RWPE2 (cell line): ENCODE results near the gene LITAF.
"Not testable (repeated sequence)": the region's sequence is repeated elsewhere in the genome, so short reads cannot be mapped to it uniquely, and the experiment has no call there.

Experiments
- ATAC-seq: fragments of 200-7000 bp; cut with Tn5 transposase; 3 replicates; pipeline ENCODE4 v1.9.1; 2021; ENCODE audit warnings: low read depth
- DNase-seq: peaks from one replicate; pipeline ENCODE4 v3.0.0-alpha.2; 2020; ENCODE audit warnings: low spot score
- H3K27ac ChIP-seq: fragments of 450-650 bp; 2 replicates; pipeline ENCODE4 v1.5.1; 2017; ENCODE audit warnings: mild to moderate bottlenecking; ENCODE audit not compliant: poor library complexity, severe bottlenecking
- H3K27me3 ChIP-seq: fragments of 250-450 bp; sonication (Bioruptor Pico); 2 replicates; pipeline ENCODE4 v1.5.1; 2021; ENCODE audit warnings: mild to moderate bottlenecking, moderate library complexity; ENCODE audit not compliant: insufficient read depth, poor library complexity, severe bottlenecking
- H3K36me3 ChIP-seq: fragments of 250-450 bp; sonication (Bioruptor Pico); 2 replicates; pipeline ENCODE4 v1.5.1; 2020; ENCODE audit warnings: low read depth, mild to moderate bottlenecking, moderate library complexity
- H3K4me1 ChIP-seq: fragments of 250-450 bp; sonication (Bioruptor Pico); 2 replicates; pipeline ENCODE4 v1.5.1; 2021; ENCODE audit warnings: mild to moderate bottlenecking, moderate library complexity; ENCODE audit not compliant: insufficient read depth, poor library complexity, severe bottlenecking
- H3K4me3 ChIP-seq: fragments of 250-450 bp; sonication (Bioruptor Pico); 2 replicates; pipeline ENCODE4 v1.5.1; 2021; ENCODE audit warnings: mild to moderate bottlenecking, moderate library complexity; ENCODE audit not compliant: severe bottlenecking
- H3K9me3 ChIP-seq: fragments of 250-450 bp; sonication (Bioruptor Pico); 2 replicates; pipeline ENCODE4 v1.5.1; 2021; ENCODE audit warnings: mild to moderate bottlenecking, moderate library complexity; ENCODE audit not compliant: severe bottlenecking
- CTCF ChIP-seq: fragments of 450-650 bp; IDR thresholded peaks from one replicate; pipeline ENCODE4 v1.5.1; 2017; ENCODE audit warnings: mild to moderate bottlenecking, moderate library complexity; ENCODE audit not compliant: poor library complexity, severe bottlenecking

Gene LITAF

DNA sequence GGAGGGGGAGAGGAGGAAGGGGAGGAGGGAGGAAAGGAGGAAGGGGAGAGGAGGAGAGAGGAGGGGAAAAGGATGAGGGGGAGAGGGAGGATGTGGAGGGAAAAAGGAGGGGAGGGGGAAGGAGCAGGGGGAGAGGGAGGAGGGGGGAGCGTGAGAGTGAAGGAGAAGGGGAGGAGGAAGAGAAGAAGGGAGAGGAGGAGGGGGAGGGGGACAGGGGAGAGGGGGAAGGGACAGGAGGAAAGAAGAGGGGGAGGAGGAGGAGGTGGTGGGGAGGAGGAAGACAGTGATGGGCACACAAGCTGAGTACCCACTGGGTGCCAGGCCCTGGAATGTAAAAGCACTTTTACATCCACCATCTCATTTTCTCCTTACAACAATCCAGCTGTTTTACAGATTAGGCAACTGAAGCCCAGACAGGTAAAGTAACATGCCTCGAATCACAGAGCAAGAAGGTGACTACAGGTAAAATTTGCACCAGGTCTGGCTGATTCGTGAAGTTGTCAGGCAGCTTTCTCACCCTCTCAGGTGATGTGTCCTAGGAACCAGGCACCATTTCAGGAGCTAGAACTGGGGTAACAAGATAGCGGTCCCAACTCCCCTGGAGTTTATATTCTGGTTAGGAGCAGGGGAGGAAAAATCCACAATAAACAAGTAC is 10.0 kb upstream of the LITAF start:
- no peak for ATAC-seq
- H3K27ac ChIP-seq, result no peak overlapping the region
- no peak for DNase-seq
- no peak for TF ChIP-seq CTCF
- no peak overlapping the region for H3K4me3 ChIP-seq
- H3K9me3 ChIP-seq, result no peaks in the 10 kb centered on the region
- no peaks in the 10 kb centered on the region for H3K4me1 ChIP-seq
- no peaks in the 10 kb centered on the region for H3K27me3 ChIP-seq
- H3K36me3 ChIP-seq, result no peaks in the 10 kb centered on the region

DNA sequence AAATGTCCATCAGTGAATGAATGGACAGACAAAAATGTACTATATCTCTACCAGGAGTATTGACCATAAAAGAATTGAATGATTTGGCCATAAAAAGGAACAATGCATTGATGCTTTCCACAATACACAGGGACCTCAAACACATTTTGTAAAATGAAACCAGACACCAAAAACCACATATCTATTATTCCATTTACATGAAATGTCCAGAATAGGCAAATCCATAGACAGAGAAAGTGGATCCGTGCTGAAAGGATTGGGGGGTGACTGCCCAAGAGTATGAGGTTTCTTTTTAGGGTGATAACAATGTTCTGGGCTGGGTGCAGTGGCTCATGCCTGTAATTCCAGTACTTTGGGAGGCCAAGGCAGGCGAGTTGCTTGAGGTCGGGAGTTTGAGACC is 6.9 kb upstream of the LITAF start:
- no peaks in the 10 kb centered on the region for H3K9me3 ChIP-seq
- TF ChIP-seq CTCF, result no peak
- H3K4me3 ChIP-seq, result no peak overlapping the region
- no peak overlapping the region for H3K27ac ChIP-seq
- no peak for ATAC-seq
- H3K27me3 ChIP-seq, result no peaks in the 10 kb centered on the region
- H3K4me1 ChIP-seq, result no peaks in the 10 kb centered on the region
- DNase-seq, result no peak
- no peaks in the 10 kb centered on the region for H3K36me3 ChIP-seq

- ATAC-seq, H3K4me1 ChIP-seq, H3K36me3 ChIP-seq, H3K27me3 ChIP-seq, H3K9me3 ChIP-seq, H3K27ac ChIP-seq, H3K4me3 ChIP-seq, DNase-seq: not testable (repeated sequence)
Observed at GRCh38 chr16:11593076-11593475, 6.4 kb upstream of the LITAF start.

- not testable (repeated sequence) for H3K36me3 ChIP-seq, DNase-seq, ATAC-seq, H3K27me3 ChIP-seq, H3K27ac ChIP-seq, H3K4me1 ChIP-seq, H3K9me3 ChIP-seq, H3K4me3 ChIP-seq
Observed at GRCh38 chr16:11591630-11592029, 4.9 kb upstream of the LITAF start.

GRCh38 chr16:11589198-11589550 is 2.5 kb upstream of the LITAF start:
- Histone ChIP-seq H3K36me3 (peaks cover 1% of the 10 kb centered on the region; the same call in 1 of the 2 replicates), H3K9me3 (no peaks in the 10 kb centered on the region), H3K27ac (no peak overlapping the region), H3K27me3 (no peaks in the 10 kb centered on the region), H3K4me1 (peaks cover 13% of the 10 kb centered on the region), H3K4me3 (no peak overlapping the region)
- DNase-seq (no peak), ATAC-seq (no peak)
- no peak for TF ChIP-seq CTCF
